Urothelium cell line (cell line): ENCODE data around the gene PKD2.
"Not testable (repeated sequence)": the region's sequence is repeated elsewhere in the genome, so short reads cannot be mapped to it uniquely, and the experiment has no call there.

ENCODE experiments used
- DNase-seq: peaks from one replicate; pipeline ENCODE4 v3.0.0; 2011; ENCODE audit warnings: low spot score, mixed read lengths
- FAIRE-seq: peaks from 2 replicates; lab custom pipeline; 2011; peaks lifted over from hg19 to GRCh38; lab: Jason Lieb, UNC

PKD2 gene

DNA sequence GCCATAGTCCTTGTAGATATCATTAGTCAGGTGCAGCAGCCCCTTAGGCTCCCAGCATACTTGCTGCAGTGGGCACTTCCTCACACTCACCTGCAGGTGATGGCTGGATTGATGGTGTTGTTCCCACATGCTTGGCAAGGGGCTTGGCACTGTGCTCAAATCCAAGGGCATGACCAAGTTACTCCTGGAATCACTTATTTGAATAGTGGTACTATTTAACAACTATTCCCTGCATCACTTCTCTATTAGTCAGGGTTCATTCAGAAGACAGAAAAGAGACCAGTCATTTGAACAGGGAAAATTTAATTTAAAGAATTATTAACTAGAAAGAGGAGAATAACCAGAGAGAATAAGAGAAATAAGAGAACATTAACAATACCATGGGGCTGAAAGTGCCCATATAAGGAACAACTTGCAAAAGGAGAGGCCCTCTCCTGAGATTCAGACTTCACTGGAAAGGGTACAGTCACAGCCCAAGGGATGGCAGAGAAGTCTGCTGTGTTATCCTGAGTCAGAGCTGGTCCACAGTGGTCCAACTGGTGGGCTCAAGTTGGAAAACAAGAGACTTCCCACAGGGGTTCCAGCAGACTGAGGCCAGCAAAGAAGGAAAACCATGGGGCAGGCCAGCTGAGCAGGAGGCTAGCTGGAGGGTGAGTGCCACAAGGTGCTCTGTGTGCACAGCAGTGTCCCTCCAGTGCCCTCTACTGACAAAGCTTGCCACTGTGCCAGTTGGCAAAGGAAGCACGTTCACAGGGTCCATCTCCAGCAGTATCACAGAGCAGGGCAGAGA lies 22.1 kb upstream of the PKD2 start:
- no peak for FAIRE-seq
- peak; percentile 70 for DNase-seq

DNA sequence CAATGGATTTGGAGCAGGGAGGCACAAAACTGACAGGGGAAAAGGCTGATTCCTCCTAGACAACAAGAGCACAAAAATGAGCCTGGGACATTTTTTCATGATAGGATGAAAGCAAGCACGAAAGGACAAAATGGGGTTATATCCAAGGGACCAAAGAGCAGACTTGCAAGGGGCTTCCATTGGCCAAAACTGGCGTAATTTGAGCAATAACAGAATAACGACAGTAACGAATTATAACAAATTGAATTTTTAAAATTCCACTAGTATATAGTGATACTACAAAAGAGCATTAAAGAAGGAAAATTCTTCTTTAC lies 21.6 kb upstream of the PKD2 start:
- peak; percentile 55 for FAIRE-seq
- DNase-seq: no peak

DNA sequence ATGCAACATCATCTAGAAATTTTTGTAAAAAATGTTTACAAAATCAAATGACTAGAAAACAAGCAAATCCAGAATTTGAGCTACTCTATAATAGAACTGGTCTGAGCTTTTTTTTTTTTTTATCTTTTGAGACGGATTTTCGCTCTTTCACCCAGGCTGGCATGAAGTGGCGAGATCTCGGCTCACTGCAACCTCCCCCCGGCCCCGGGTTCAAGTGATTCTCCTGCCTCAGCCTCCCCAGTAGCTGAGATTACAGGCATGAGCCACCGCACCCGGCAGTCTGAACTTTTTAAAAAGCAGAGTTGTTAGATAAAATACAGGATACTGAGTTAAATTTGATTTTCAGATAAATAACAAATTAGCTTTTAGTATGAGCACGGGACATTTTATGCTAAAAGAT lies 20.9 kb upstream of the PKD2 start:
- no peak for FAIRE-seq
- no peak for DNase-seq

DNA sequence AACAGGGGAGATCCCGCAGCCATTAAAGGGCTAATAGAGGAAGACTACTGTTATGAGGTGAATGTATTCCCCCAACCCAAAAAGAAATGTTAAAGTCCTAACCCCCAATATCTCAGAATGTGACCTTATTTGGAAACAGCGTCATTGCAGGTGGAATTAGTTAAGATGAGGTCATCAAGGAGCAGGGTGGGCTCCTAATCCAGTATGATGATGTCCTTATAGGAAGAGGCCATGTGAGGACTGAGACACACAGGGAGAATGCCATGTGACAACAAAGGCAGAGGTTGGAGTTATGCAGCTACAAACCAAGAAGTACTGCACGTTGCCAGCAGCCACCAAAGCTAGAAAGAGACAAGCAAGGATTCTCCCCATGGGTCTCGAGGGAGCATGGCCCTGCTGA lies 17.7 kb upstream of the PKD2 start:
- no peak for FAIRE-seq
- DNase-seq: no peak

GRCh38 chr4:87995435-87995834 lies 12.0 kb upstream of the PKD2 start:
- DNase-seq (no peak), FAIRE-seq (no peak)

GRCh38 chr4:87999191-87999691 lies 8.2 kb upstream of the PKD2 start:
- DNase-seq, FAIRE-seq: not testable (repeated sequence)

DNA sequence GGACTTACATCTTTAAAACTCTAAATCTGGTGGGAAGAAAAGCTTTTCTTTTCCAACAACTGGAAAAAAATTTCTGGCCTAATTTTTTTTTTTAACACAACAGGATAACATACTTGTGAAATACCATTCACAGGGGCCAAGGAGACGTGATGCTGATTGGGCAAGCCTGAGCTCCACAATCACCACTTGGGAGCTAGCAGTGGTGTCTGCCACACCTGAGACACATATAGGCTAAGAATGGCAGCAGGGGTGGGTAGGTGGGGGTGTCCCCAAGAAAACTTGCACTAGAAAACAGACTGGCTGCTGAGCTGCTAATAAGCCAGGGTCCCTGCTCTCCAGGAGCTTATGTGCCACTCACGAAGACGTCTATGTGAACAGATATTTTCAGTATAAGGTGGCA lies 5.6 kb upstream of the PKD2 start:
- no peak for FAIRE-seq

DNA sequence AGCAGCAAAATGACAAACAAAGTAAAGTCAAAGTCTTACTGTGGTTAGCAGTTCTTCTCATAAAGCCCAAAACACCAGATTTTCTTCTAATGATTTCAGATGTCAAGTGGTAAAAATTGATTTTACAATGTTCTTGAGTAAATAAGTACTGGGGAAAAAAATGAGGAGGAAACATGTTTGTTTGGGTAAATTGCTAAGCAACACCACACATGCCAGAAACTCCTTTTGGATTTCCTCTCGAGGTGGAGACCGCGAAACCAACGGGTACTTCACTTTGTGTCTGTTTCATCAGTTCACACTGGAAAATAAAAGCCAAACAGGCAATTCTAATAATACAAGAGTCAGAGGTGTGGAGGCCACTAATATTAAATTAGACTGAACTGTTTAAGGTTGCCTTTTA lies 4.6 kb upstream of the PKD2 start:
- FAIRE-seq: no peak
- DNase-seq: no peak

More for the DNA sequence above, 5.6 kb upstream of the PKD2 start:
- no peak for DNase-seq

- DNase-seq (no peak), FAIRE-seq (no peak)
Observed at GRCh38 chr4:88003261-88003660, 4.2 kb upstream of the PKD2 start.

DNA sequence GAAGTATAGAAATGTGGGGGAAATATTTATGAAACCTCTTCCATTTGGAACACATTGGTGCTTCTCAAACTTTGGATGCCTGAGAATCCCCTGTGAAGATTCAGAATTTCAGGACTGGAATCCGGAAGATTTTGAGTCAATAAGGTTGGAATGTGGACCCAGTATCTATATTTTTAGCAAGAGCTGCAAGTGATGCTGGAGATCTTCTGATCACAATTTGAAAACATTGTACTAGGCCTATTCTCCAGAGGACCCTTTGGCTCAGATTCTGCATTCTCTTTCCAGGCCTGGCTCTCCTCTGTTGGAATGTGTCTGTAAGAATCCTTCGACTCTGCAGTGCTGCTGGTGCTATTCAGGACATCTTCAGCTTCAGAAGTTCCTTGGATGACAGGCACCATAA lies 2.4 kb upstream of the PKD2 start:
- FAIRE-seq (no peak), DNase-seq (no peak)

- no peak for FAIRE-seq
- DNase-seq: no peak
Observed at GRCh38 chr4:88005946-88006345, 1.5 kb upstream of the PKD2 start.

- FAIRE-seq (no peak), DNase-seq (no peak)
Observed at GRCh38 chr4:88006956-88007303, 505 bp upstream of the PKD2 start.

DNA sequence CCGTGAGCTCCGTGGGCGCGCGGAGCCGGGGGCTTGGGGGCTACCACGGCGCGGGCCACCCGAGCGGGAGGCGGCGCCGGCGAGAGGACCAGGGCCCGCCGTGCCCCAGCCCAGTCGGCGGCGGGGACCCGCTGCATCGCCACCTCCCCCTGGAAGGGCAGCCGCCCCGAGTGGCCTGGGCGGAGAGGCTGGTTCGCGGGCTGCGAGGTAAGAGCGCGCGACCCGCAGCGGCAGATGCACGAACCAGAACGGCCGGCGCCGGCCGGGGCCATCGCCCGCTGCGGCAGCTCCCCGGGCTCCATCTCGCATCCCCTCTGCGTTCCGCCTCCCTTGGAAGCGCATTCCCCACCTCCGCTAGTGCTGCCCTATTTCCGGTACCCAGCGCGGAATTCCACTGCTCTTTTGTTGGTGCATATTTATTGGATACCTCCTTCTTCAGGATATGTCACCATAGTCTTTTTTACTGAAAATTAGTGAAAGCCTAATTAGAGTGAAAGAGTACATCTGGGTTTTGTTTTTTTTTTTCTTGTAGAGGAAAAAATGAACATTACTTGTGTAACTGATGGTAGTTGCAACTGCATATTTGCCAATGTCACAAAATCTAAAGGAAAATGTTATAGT lies 797 bp downstream of the PKD2 start:
- FAIRE-seq (no peak), DNase-seq (peak; percentile 73)

- DNase-seq (no peak), FAIRE-seq (no peak)
Observed at GRCh38 chr4:88008743-88009171, 1.3 kb downstream of the PKD2 start.

- DNase-seq (no peak), FAIRE-seq (no peak)
Observed at GRCh38 chr4:88009871-88010270, 2.4 kb downstream of the PKD2 start.

- DNase-seq (no peak), FAIRE-seq (no peak)
Observed at GRCh38 chr4:88010966-88011365, 3.5 kb downstream of the PKD2 start.

GRCh38 chr4:88012647-88013046 lies 5.2 kb downstream of the PKD2 start:
- no peak for DNase-seq
- FAIRE-seq: no peak

- FAIRE-seq: no peak
- no peak for DNase-seq
Observed at GRCh38 chr4:88014386-88014905, 7.0 kb downstream of the PKD2 start.

DNA sequence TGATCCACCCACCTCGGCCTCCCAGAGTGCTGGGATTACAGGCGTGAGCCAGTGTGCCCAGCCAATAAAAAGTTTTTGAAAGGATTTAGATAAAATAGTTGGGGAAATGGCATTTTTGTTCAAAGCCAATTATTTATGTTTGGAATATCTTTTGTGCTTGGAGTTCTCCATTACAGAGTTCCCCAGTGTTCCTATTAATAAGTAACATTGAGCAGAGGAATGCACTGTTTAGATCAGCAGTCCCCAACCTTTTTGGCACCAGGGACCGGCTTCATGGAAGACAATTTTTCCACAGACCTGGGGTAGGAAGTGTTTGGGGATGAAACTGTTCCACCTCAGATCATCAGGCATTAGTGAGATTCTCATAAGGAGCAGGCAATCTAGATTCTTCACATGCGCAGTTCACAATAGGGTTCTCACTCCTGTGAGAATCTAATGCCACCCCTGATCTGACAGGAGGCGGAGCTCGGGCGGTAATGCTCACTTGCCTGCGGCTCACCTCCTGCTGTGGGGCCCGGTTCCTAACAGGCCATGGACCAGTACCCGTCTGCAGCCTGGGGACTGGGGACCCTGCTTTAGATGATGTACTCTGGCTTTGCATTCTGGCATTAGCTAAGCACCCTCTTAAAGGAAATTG lies 8.3 kb downstream of the PKD2 start:
- DNase-seq (no peak), FAIRE-seq (no peak)

DNA sequence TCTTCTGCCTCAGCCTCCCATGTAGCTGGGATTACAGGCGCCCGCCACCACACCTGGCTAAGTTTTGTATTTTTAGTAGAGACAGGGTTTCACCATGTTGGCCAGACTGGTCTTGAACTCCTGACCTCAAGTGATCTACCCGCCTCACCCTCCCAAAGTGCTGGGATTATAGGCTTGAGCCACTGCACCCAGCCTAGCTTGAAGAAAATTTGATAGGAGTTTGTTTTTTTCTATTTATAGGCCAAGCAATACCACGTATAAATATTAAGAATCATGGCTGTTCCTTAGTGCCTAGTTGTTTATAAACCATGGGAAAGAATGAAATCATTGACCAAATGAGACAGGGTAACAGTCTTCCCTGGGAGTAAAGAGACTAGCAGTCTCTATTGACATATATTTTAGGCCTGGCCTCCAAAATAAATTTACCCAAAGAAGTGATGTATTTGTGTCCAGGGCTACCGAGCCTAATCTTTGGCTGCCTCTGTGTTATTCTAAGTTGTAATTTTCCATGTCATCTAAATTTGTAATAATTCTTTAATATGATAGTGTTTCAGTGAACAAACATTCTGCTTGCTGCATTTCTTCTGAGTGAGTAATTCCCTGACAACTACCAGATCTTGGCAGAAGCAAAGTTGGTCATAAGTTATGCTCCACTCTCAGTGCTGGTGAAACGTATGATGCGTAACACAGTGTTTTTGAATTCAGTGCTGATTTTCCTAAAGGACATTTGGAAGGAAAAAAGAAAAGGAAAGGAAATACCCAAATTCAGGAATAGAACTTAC lies 10.3 kb downstream of the PKD2 start:
- FAIRE-seq (no peak), DNase-seq (peak; percentile 55)

- FAIRE-seq (no peak), DNase-seq (no peak)
Observed at GRCh38 chr4:88018466-88018865, 11.0 kb downstream of the PKD2 start.
